Transverse colon (tissue), 3 donors: ENCODE measurements around the gene STAM2.

Experiments used
- EP300 ChIP-seq: sonication (generic); formaldehyde crosslinking; IDR thresholded peaks from one replicate; pipeline ENCODE4 v1.6.1; 2017; ENCODE audit warnings: antibody characterized with exemption, low read depth
- POLR2A ChIP-seq: fragments of 450-650 bp; IDR thresholded peaks from one replicate; pipeline ENCODE4 v1.6.1; 2016; ENCODE audit warnings: antibody characterized with exemption, mild to moderate bottlenecking, moderate library complexity
- TF ChIP-seq, protein P1 (sequence below), 5 experiments: fragments of 200-600 bp in 3 of 5; fragments of 450-650 bp in 2 of 5; sonication (generic) in 3 of 5; IDR thresholded peaks; 1 replicate in 2 of 5; 2 replicates in 3 of 5; pipeline ENCODE4 v1.5.1; 2016 to 2017; ENCODE audit warnings: antibody characterized with exemption in 5 of 5, inconsistent platforms in 3 of 5, mild to moderate bottlenecking in 2 of 5, moderate library complexity in 1 of 5

DNA sequence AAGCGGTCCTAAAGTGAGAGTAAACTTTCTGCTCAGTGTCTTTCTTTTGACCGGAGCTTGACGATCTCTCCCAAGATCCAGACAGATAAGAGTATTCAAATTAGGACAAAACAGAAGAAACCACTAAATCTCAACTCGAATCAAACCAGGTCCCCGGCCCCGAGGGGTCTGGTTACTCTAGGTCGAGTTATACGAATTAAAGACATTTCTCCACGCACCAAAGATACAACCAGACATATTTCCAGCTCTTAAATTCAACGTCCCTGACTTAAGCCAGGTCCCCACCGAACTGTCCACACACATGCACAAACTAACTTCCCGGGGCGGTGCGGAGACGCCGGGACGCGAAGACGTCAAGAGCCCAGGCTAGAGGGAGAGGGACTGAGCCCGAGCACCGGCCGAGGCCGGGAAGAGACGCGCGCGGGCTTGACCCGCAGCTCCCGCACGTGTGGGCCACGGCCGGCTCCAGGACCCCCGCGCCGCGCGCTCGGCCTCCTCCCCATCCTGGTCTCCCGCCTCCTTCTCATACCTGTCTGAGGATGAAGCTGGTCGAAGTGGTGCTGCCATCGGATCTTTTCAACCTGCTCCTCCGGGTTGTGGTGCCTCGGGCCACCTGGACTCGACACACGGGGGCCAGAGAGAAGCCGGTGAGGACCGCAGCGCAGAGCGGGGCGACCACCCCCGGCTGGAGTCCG is 77.6 kb downstream of the STAM2 start:
- TF ChIP-seq POLR2A = no peak
- TF ChIP-seq, protein P1, sequence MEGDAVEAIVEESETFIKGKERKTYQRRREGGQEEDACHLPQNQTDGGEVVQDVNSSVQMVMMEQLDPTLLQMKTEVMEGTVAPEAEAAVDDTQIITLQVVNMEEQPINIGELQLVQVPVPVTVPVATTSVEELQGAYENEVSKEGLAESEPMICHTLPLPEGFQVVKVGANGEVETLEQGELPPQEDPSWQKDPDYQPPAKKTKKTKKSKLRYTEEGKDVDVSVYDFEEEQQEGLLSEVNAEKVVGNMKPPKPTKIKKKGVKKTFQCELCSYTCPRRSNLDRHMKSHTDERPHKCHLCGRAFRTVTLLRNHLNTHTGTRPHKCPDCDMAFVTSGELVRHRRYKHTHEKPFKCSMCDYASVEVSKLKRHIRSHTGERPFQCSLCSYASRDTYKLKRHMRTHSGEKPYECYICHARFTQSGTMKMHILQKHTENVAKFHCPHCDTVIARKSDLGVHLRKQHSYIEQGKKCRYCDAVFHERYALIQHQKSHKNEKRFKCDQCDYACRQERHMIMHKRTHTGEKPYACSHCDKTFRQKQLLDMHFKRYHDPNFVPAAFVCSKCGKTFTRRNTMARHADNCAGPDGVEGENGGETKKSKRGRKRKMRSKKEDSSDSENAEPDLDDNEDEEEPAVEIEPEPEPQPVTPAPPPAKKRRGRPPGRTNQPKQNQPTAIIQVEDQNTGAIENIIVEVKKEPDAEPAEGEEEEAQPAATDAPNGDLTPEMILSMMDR (IDR thresholded peaks at IDR 0.05) = no peak
- no peak for TF ChIP-seq EP300
